H1 (cell line): ENCODE data around the gene SEMA4D. TPM values are rescaled to one million over a fixed set of nuclear protein-coding genes. Genes with fewer than 3 reads are reported as not detected.

Source experiments
- ASH2L ChIP-seq: fragments of 200-600, 300-600 bp; sonication (generic); IDR thresholded peaks from one replicate; pipeline ENCODE4 v1.7.1; 2017; ENCODE audit warnings: low read length
- CBX5 ChIP-seq: fragments of 300-800, 300-1000 bp; sonication (generic); IDR thresholded peaks from 2 replicates; pipeline ENCODE4 v1.7.1; 2016; ENCODE audit warnings: antibody characterized with exemption, low read length, low read depth
- CHD7 ChIP-seq: fragments of 300-600 bp; sonication (generic); IDR thresholded peaks from 2 replicates; pipeline ENCODE4 v1.7.1; 2012; ENCODE audit warnings: low read length, moderate library complexity, mild to moderate bottlenecking, inconsistent platforms; ENCODE audit not compliant: insufficient replicate concordance
- EGR1 ChIP-seq: IDR thresholded peaks from 2 replicates; pipeline ENCODE4 v1.6.1; 2011; ENCODE audit warnings: low read depth, low read length, borderline replicate concordance
- EZH2 ChIP-seq: fragments of 200-600 bp; sonication (generic); IDR thresholded peaks from 2 replicates; pipeline ENCODE4 v1.7.1; 2012; ENCODE audit warnings: low read depth, mild to moderate bottlenecking, moderate library complexity, low read length, inconsistent platforms; ENCODE audit not compliant: severe bottlenecking
- FOSL1 ChIP-seq: IDR thresholded peaks from 2 replicates; pipeline ENCODE4 v1.6.1; 2011; ENCODE audit warnings: mild to moderate bottlenecking, low read depth, low read length, moderate library complexity; ENCODE audit not compliant: insufficient read depth
- GTF2F1 ChIP-seq: IDR thresholded peaks from 2 replicates; pipeline ENCODE4 v1.6.1; 2012; ENCODE audit warnings: low read depth, low read length, improper control_type of control experiment, borderline replicate concordance
- HDAC6 ChIP-seq: IDR thresholded peaks from one replicate; pipeline ENCODE4 v1.7.1; 2012; ENCODE audit warnings: low read depth, mild to moderate bottlenecking, inconsistent platforms, low read length, moderate library complexity
- KDM4A ChIP-seq: IDR thresholded peaks from one replicate; pipeline ENCODE4 v1.7.1; 2012; ENCODE audit warnings: low read depth, mild to moderate bottlenecking, moderate library complexity, low read length, inconsistent platforms; ENCODE audit not compliant: severe bottlenecking
- NRF1 ChIP-seq: IDR thresholded peaks from 2 replicates; pipeline ENCODE4 v1.6.1; 2011; ENCODE audit warnings: mild to moderate bottlenecking, low read depth, low read length, improper control_type of control experiment
- YY1 ChIP-seq: IDR thresholded peaks from 2 replicates; pipeline ENCODE4 v1.6.1; 2011; ENCODE audit warnings: low read depth, mild to moderate bottlenecking, low read length
- polyA plus RNA-seq, 7 experiments: library from polyadenylated mRNA; depleted of rRNA in 3 of 7; stranded (reverse) in 5 of 7; unstranded in 2 of 7; fragments of >200 nt in 5 of 7; fragments of 200-250 nt in 2 of 7; gene quantifications; 1 replicate in 5 of 7; 2 replicates in 1 of 7; 4 replicates in 1 of 7; pipeline versions ENCODE4 v1.2.1 to v1.2.3, GENCODE V29; 2011 to 2013; ENCODE audit warnings: missing spikeins in 2 of 7, mixed read lengths in 2 of 7
- total RNA-seq: library from RNA; stranded (reverse); fragmentation: NEBNext Ultra II Directional; extraction: Animal tissue kit (Norgen Biotek cat#: 25700); gene quantifications from 2 replicates; pipeline ENCODE4 v1.2.1, GENCODE V29; 2021

Gene SEMA4D
- total and polyA plus RNA-seq, 2 of the 8 experiments (the other 6 are each of a cell fraction or from before 2014, with no cell fraction given): 21.0 to 70.4 TPM

GRCh38 chr9:89502038-89502601 is 4.2 kb upstream of the SEMA4D start (continued):
- no peak for TF ChIP-seq CHD7
- no peak for TF ChIP-seq EZH2
- no peak for TF ChIP-seq EGR1
- no peak for TF ChIP-seq KDM4A
- TF ChIP-seq GTF2F1: no peak
- TF ChIP-seq HDAC6: no peak
- no peak for TF ChIP-seq NRF1
- no peak for TF ChIP-seq CBX5
- no peak for TF ChIP-seq YY1
- TF ChIP-seq FOSL1: no peak
- TF ChIP-seq ASH2L: no peak
